IPS DF 6.9 (cell line): ENCODE measurements around the gene MIDN.

ENCODE experiments used
- DNase-seq: peaks from one replicate; pipeline ENCODE4 v3.0.0-alpha.2; 2013; ENCODE audit warnings: low read depth, low spot score
- H3K27ac ChIP-seq: one replicate; pipeline ENCODE4 v1.5.1; 2013; ENCODE audit warnings: low read length, control low read depth
- H3K27me3 ChIP-seq: 2 replicates; pipeline ENCODE4 v1.6.1; 2013; ENCODE audit warnings: mild to moderate bottlenecking, low read length; ENCODE audit not compliant: control insufficient read depth, insufficient read depth
- H3K36me3 ChIP-seq: 2 replicates; pipeline ENCODE4 v1.6.1; 2013; ENCODE audit warnings: low read length; ENCODE audit not compliant: control insufficient read depth, insufficient read depth
- H3K4me1 ChIP-seq: 2 replicates; pipeline ENCODE4 v1.6.1; 2013; ENCODE audit warnings: low read length; ENCODE audit not compliant: control insufficient read depth, insufficient read depth
- H3K4me3 ChIP-seq: 2 replicates; pipeline ENCODE4 v1.5.1; 2013; ENCODE audit warnings: mild to moderate bottlenecking, low read length
- H3K9me3 ChIP-seq: 2 replicates; pipeline ENCODE4 v1.6.1; 2013; ENCODE audit warnings: low read length, inconsistent platforms; ENCODE audit not compliant: control insufficient read depth, insufficient read depth
- WGBS: extraction: QIAGEN DNeasy Blood & Tissue Kit; methylation state at CpG from one replicate; pipeline ENCODE4 v1.1.7; 2013; ENCODE audit warnings: mixed read lengths, missing lambda C conversion rate; ENCODE audit not compliant: insufficient read length, insufficient coverage; 5-methylcytosine and 5-hydroxymethylcytosine counted together

Gene MIDN

GRCh38 chr19:1254530-1255185 lies 6.3 kb downstream of the MIDN start:
- no CpG with 5 or more reads among the region's 20 CpGs for WGBS
- Histone ChIP-seq H3K9me3 (no peaks in the 10 kb centered on the region), H3K36me3 (peaks cover 47% of the 10 kb centered on the region), H3K4me1 (peaks cover 5% of the 10 kb centered on the region), H3K27me3 (no peaks in the 10 kb centered on the region), H3K4me3 (no peak overlapping the region), H3K27ac (no peak overlapping the region)
- no peak for DNase-seq

GRCh38 chr19:1255186-1256161 lies 7.1 kb downstream of the MIDN start:
- H3K4me1 ChIP-seq: peaks cover 12% of the 10 kb centered on the region
- DNase-seq: no peak
- no peak overlapping the region for H3K27ac ChIP-seq
- WGBS: no CpG with 5 or more reads among the region's 52 CpGs
- no peaks in the 10 kb centered on the region for H3K9me3 ChIP-seq
- no peaks in the 10 kb centered on the region for H3K27me3 ChIP-seq
- H3K4me3 ChIP-seq: no peak overlapping the region
- H3K36me3 ChIP-seq: peaks cover 43% of the 10 kb centered on the region

GRCh38 chr19:1256646-1257474 lies 8.5 kb downstream of the MIDN start:
- H3K4me1 ChIP-seq: peaks cover 14% of the 10 kb centered on the region
- WGBS: no CpG with 5 or more reads among the region's 46 CpGs
- H3K4me3 ChIP-seq: no peak overlapping the region
- no peak overlapping the region for H3K27ac ChIP-seq
- peaks cover 37% of the 10 kb centered on the region for H3K36me3 ChIP-seq
- H3K27me3 ChIP-seq: no peaks in the 10 kb centered on the region
- DNase-seq: no peak
- H3K9me3 ChIP-seq: no peaks in the 10 kb centered on the region

- no peak overlapping the region for H3K4me3 ChIP-seq
- no peaks in the 10 kb centered on the region for H3K27me3 ChIP-seq
- H3K9me3 ChIP-seq: no peaks in the 10 kb centered on the region
- WGBS: no CpG with 5 or more reads among the region's 23 CpGs
- H3K27ac ChIP-seq: no peak overlapping the region
- peaks cover 16% of the 10 kb centered on the region for H3K4me1 ChIP-seq
- peaks cover 34% of the 10 kb centered on the region for H3K36me3 ChIP-seq
- no peak for DNase-seq
These were observed 9.2 kb downstream of the MIDN start for GRCh38 chr19:1257475-1258162.

- WGBS: no CpG with 5 or more reads among the region's 8 CpGs
- DNase-seq: no peak
- peaks cover 33% of the 10 kb centered on the region for H3K36me3 ChIP-seq
- H3K9me3 ChIP-seq: no peaks in the 10 kb centered on the region
- peaks cover 17% of the 10 kb centered on the region for H3K4me1 ChIP-seq
- no peak overlapping the region for H3K4me3 ChIP-seq
- no peaks in the 10 kb centered on the region for H3K27me3 ChIP-seq
- no peak overlapping the region for H3K27ac ChIP-seq
These were observed 9.7 kb downstream of the MIDN start for GRCh38 chr19:1258163-1258492.

- Histone ChIP-seq H3K4me3 (no peak overlapping the region), H3K27me3 (no peaks in the 10 kb centered on the region), H3K4me1 (peaks cover 17% of the 10 kb centered on the region), H3K27ac (no peak overlapping the region), H3K36me3 (peaks cover 31% of the 10 kb centered on the region), H3K9me3 (no peaks in the 10 kb centered on the region)
- DNase-seq: no peak
- WGBS: no CpG with 5 or more reads among the region's 15 CpGs
These were observed 10.4 kb downstream of the MIDN start for GRCh38 chr19:1258707-1259205.

- no peak overlapping the region for H3K27ac ChIP-seq
- H3K4me1 ChIP-seq: peaks cover 17% of the 10 kb centered on the region
- H3K27me3 ChIP-seq: no peaks in the 10 kb centered on the region
- H3K4me3 ChIP-seq: no peak overlapping the region
- no peak for DNase-seq
- peaks cover 25% of the 10 kb centered on the region for H3K36me3 ChIP-seq
- H3K9me3 ChIP-seq: no peaks in the 10 kb centered on the region
- no CpG with 5 or more reads among the region's 17 CpGs for WGBS
These were observed 11.0 kb downstream of the MIDN start for GRCh38 chr19:1259206-1259875.

GRCh38 chr19:1259876-1260748 lies 11.7 kb downstream of the MIDN start:
- H3K4me3 ChIP-seq: peak overlapping the region; percentile 4; the same call in 1 of the 2 replicates
- no peaks in the 10 kb centered on the region for H3K27me3 ChIP-seq
- no peak overlapping the region for H3K27ac ChIP-seq
- peaks cover 20% of the 10 kb centered on the region for H3K4me1 ChIP-seq
- no CpG with 5 or more reads among the region's 33 CpGs for WGBS
- no peak for DNase-seq
- H3K36me3 ChIP-seq: peaks cover 17% of the 10 kb centered on the region
- no peaks in the 10 kb centered on the region for H3K9me3 ChIP-seq
